Motor neuron (in vitro differentiated cells): ENCODE measurements around the gene ELAC2. TPM values are rescaled to one million over a fixed set of nuclear protein-coding genes. Genes with fewer than 3 reads are reported as not detected.

Experiments used
- ATAC-seq, 8 experiments: fragments of 200-7000 bp; cut with Tn5 transposase; replicated peaks in 6 of 8; 2 replicates each; pipeline ENCODE4 v1.8.0; 2021; ENCODE audit warnings: mild to moderate bottlenecking in 8 of 8, moderate library complexity in 8 of 8
- H3K27ac ChIP-seq, 2 donors: fragments of 250-450 bp; sonication (Bioruptor Pico); 2 replicates each; pipeline ENCODE4 v1.9.0; 2021; ENCODE audit warnings: antibody characterized with exemption in 2 of 2, mild to moderate bottlenecking in 2 of 2, moderate library complexity in 1 of 2
- H3K4me1 ChIP-seq, 2 donors: fragments of 250-450 bp; sonication (Bioruptor Pico); replicated peaks in 1 of 2; 2 replicates each; pipeline ENCODE4 v1.6.1; 2021; ENCODE audit warnings: antibody characterized with exemption in 2 of 2, mild to moderate bottlenecking in 2 of 2, moderate library complexity in 1 of 2
- H3K4me3 ChIP-seq, 5 donors: fragments of 250-450 bp; sonication (Bioruptor Pico); 2 replicates each; pipeline ENCODE4 v1.9.0; 2021; ENCODE audit warnings: antibody characterized with exemption in 5 of 5, mild to moderate bottlenecking in 5 of 5, moderate library complexity in 4 of 5
- WGBS, 10 experiments: fragments of 450-650 bp; shearing (Covaris generic); methylation state at CpG; one replicate each; pipeline ENCODE4 v1.0.0; 2022; 5-methylcytosine and 5-hydroxymethylcytosine counted together
- in situ Hi-C, 9 experiments: fragments of 400-800 bp; cut with MboI; loops; one replicate each; pipeline ENCODE4 v1.15.0; 2021; ENCODE audit warnings: low sequenced_read_pairs in 9 of 9, low pct_unique_long_range_greater_than_20kb in 2 of 9; ENCODE audit not compliant: unreplicated experiment in 9 of 9
- total RNA-seq, 8 experiments: library from RNA; unstranded; fragments of 300-600 nt; gene quantifications; 2 replicates each; pipeline versions ENCODE4 v1.2.3 to v1.2.4, GENCODE V29; 2022

ELAC2 gene
- total RNA-seq, 8 experiments from 2014 or later: 20.1 to 103 (median 39.9) TPM

GRCh38 chr17:12958786-12959185 is 59.0 kb downstream of the ELAC2 start:
- H3K27ac ChIP-seq: no peak overlapping the region
- no peaks in the 10 kb centered on the region for H3K4me1 ChIP-seq
- in situ Hi-C loops: no loop called here
- 40 to 100% (median 93%) methylated on average over 1 to 8 of the region's 12 CpGs; no CpG with 5 or more reads in 6 of the 10 experiments for WGBS, 10 experiments
- H3K4me3 ChIP-seq: no peak overlapping the region
- ATAC-seq: no peak

- 40 to 100% (median 83%) methylated on average over 1 to 5 of the region's 5 CpGs; no CpG with 5 or more reads in 5 of the 10 experiments for WGBS, 10 experiments
- in situ Hi-C loops: no loop called here
- no peak for ATAC-seq
- Histone ChIP-seq H3K4me1 (no peaks in the 10 kb centered on the region), H3K4me3 (no peak overlapping the region), H3K27ac (no peak overlapping the region)
These were observed 62.3 kb downstream of the ELAC2 start for GRCh38 chr17:12955521-12955920.

GRCh38 chr17:12953156-12953555 is 64.7 kb downstream of the ELAC2 start:
- Histone ChIP-seq H3K4me3 (no peak overlapping the region), H3K27ac (no peak overlapping the region), H3K4me1 (no peaks in the 10 kb centered on the region)
- ATAC-seq: no peak
- in situ Hi-C loops: no loop called here
- 70 to 100% (median 93%) methylated on average over 1 to 8 of the region's 13 CpGs; no CpG with 5 or more reads in 1 of the 10 experiments for WGBS, 10 experiments

- no peak for ATAC-seq
- 18 to 100% (median 100%) methylated on average over 1 to 3 of the region's 4 CpGs; no CpG with 5 or more reads in 4 of the 10 experiments for WGBS, 10 experiments
- in situ Hi-C loops: no loop called here
- Histone ChIP-seq H3K4me3 (no peak overlapping the region), H3K27ac (no peak overlapping the region), H3K4me1 (no peaks in the 10 kb centered on the region)
These were observed 65.8 kb downstream of the ELAC2 start for GRCh38 chr17:12952012-12952411.

- Histone ChIP-seq H3K27ac (no peak overlapping the region), H3K4me3 (no peak overlapping the region), H3K4me1 (no peaks in the 10 kb centered on the region)
- ATAC-seq: no peak
- WGBS, 10 experiments: 33 to 100% (median 97%) methylated on average over 1 to 4 of the region's 4 CpGs; no CpG with 5 or more reads in 2 of the 10 experiments
- in situ Hi-C loops: no loop called here
These were observed 70.8 kb downstream of the ELAC2 start for GRCh38 chr17:12947047-12947446.

Other genes starting within 250 kb of the ELAC2 start
- gene ARHGAP44, start 228.5 kb downstream of the ELAC2 start, total RNA-seq: 10 to 100 TPM in 1 of 8 experiments, 1 to 10 TPM in 6, under 1 TPM in 1; 0.76 to 19.1 (median 6.2) TPM